Subcutaneous abdominal adipose tissue (tissue), 5 donors: Measurements from ENCODE around the gene RYR2.

ENCODE experiments used
- H3K27ac ChIP-seq: one replicate; pipeline ENCODE4 v1.7.0; 2013; ENCODE audit warnings: low read depth, mild to moderate bottlenecking, inconsistent platforms, low read length, moderate library complexity
- H3K27me3 ChIP-seq, 5 donors: one replicate each; pipeline ENCODE4 v1.7.0; 2013; ENCODE audit warnings: low read length in 5 of 5, inconsistent platforms in 1 of 5; ENCODE audit not compliant: control insufficient read depth in 5 of 5, insufficient read depth in 4 of 5
- H3K36me3 ChIP-seq, 5 donors: one replicate each; pipeline ENCODE4 v1.7.0; 2013; ENCODE audit warnings: low read length in 5 of 5; ENCODE audit not compliant: control insufficient read depth in 5 of 5, insufficient read depth in 5 of 5
- H3K4me1 ChIP-seq, 5 donors: one replicate each; pipeline ENCODE4 v1.7.0; 2013; ENCODE audit warnings: low read length in 5 of 5, mild to moderate bottlenecking in 3 of 5, moderate library complexity in 1 of 5; ENCODE audit not compliant: control insufficient read depth in 5 of 5, insufficient read depth in 5 of 5
- H3K4me3 ChIP-seq, 5 donors: one replicate each; pipeline ENCODE4 v1.7.0; 2013; ENCODE audit warnings: low read length in 5 of 5, low read depth in 1 of 5
- H3K9ac ChIP-seq, 5 donors: one replicate each; pipeline ENCODE4 v1.7.0; 2013; ENCODE audit warnings: low read length in 5 of 5, mild to moderate bottlenecking in 4 of 5, moderate library complexity in 3 of 5
- H3K9me3 ChIP-seq, 5 donors: one replicate each; pipeline ENCODE4 v1.7.0; 2013; ENCODE audit warnings: low read length in 5 of 5; ENCODE audit not compliant: control insufficient read depth in 5 of 5
- donor health status: healthy.
- donor health status: healthy.
- donor health status: healthy.
- donor health status: healthy.
- donor health status: healthy.

The RYR2 gene

GRCh38 chr1:237687804-237688203 is 645.8 kb downstream of the RYR2 start:
- H3K27me3 ChIP-seq, result no peaks in the 10 kb centered on the region
- H3K27ac ChIP-seq, result no peak overlapping the region
- peak overlapping the region in 1 of 5 donors; percentile 34 for H3K4me3 ChIP-seq
- H3K9ac ChIP-seq, result no peak overlapping the region
- H3K36me3 ChIP-seq, result no peaks in the 10 kb centered on the region
- H3K9me3 ChIP-seq, result no peaks in the 10 kb centered on the region
- no peaks in the 10 kb centered on the region for H3K4me1 ChIP-seq

GRCh38 chr1:237690656-237691055 is 648.7 kb downstream of the RYR2 start:
- Histone ChIP-seq H3K36me3 (no peaks in the 10 kb centered on the region), H3K27ac (no peak overlapping the region), H3K9ac (no peak overlapping the region), H3K27me3 (no peaks in the 10 kb centered on the region), H3K4me3 (no peak overlapping the region), H3K9me3 (no peaks in the 10 kb centered on the region), H3K4me1 (no peaks in the 10 kb centered on the region)

GRCh38 chr1:237692255-237692654 is 650.3 kb downstream of the RYR2 start:
- Histone ChIP-seq H3K4me3 (no peak overlapping the region), H3K36me3 (no peaks in the 10 kb centered on the region), H3K9me3 (no peaks in the 10 kb centered on the region), H3K27me3 (no peaks in the 10 kb centered on the region), H3K27ac (no peak overlapping the region), H3K4me1 (no peaks in the 10 kb centered on the region), H3K9ac (no peak overlapping the region)

- H3K36me3 ChIP-seq, result no peaks in the 10 kb centered on the region
- H3K4me3 ChIP-seq, result no peak overlapping the region
- H3K4me1 ChIP-seq, result no peaks in the 10 kb centered on the region
- H3K27ac ChIP-seq, result no peak overlapping the region
- H3K9ac ChIP-seq, result no peak overlapping the region
- H3K27me3 ChIP-seq, result no peaks in the 10 kb centered on the region
- H3K9me3 ChIP-seq, result no peaks in the 10 kb centered on the region
Observed at GRCh38 chr1:237695878-237696277, 653.9 kb downstream of the RYR2 start.

GRCh38 chr1:237700181-237700580 is 658.2 kb downstream of the RYR2 start:
- Histone ChIP-seq H3K27ac (no peak overlapping the region), H3K27me3 (no peaks in the 10 kb centered on the region), H3K4me3 (no peak overlapping the region), H3K36me3 (no peaks in the 10 kb centered on the region), H3K9ac (no peak overlapping the region), H3K4me1 (no peaks in the 10 kb centered on the region), H3K9me3 (no peaks in the 10 kb centered on the region)

GRCh38 chr1:237701534-237701933 is 659.5 kb downstream of the RYR2 start:
- no peaks in the 10 kb centered on the region for H3K4me1 ChIP-seq
- no peaks in the 10 kb centered on the region for H3K27me3 ChIP-seq
- H3K9ac ChIP-seq, result no peak overlapping the region
- no peaks in the 10 kb centered on the region for H3K9me3 ChIP-seq
- no peaks in the 10 kb centered on the region for H3K36me3 ChIP-seq
- no peak overlapping the region for H3K4me3 ChIP-seq
- no peak overlapping the region for H3K27ac ChIP-seq

- Histone ChIP-seq H3K27me3 (no peaks in the 10 kb centered on the region), H3K36me3 (no peaks in the 10 kb centered on the region), H3K4me1 (no peaks in the 10 kb centered on the region), H3K9me3 (no peaks in the 10 kb centered on the region), H3K4me3 (no peak overlapping the region), H3K9ac (no peak overlapping the region), H3K27ac (no peak overlapping the region)
Observed at GRCh38 chr1:237702161-237702560, 660.2 kb downstream of the RYR2 start.

- Histone ChIP-seq H3K27ac (no peak overlapping the region), H3K4me1 (no peaks in the 10 kb centered on the region), H3K9me3 (no peaks in the 10 kb centered on the region), H3K4me3 (no peak overlapping the region), H3K36me3 (no peaks in the 10 kb centered on the region), H3K9ac (no peak overlapping the region), H3K27me3 (no peaks in the 10 kb centered on the region)
Observed at GRCh38 chr1:237705462-237705861, 663.5 kb downstream of the RYR2 start.

- no peaks in the 10 kb centered on the region for H3K36me3 ChIP-seq
- no peak overlapping the region for H3K4me3 ChIP-seq
- no peaks in the 10 kb centered on the region for H3K4me1 ChIP-seq
- H3K9me3 ChIP-seq, result no peaks in the 10 kb centered on the region
- H3K27me3 ChIP-seq, result no peaks in the 10 kb centered on the region
- no peak overlapping the region for H3K9ac ChIP-seq
- H3K27ac ChIP-seq, result no peak overlapping the region
Observed at GRCh38 chr1:237709355-237709754, 667.4 kb downstream of the RYR2 start.

GRCh38 chr1:237711281-237711680 is 669.3 kb downstream of the RYR2 start:
- Histone ChIP-seq H3K4me3 (no peak overlapping the region), H3K9me3 (no peaks in the 10 kb centered on the region), H3K4me1 (no peaks in the 10 kb centered on the region), H3K27ac (no peak overlapping the region), H3K27me3 (no peaks in the 10 kb centered on the region), H3K9ac (no peak overlapping the region), H3K36me3 (no peaks in the 10 kb centered on the region)

GRCh38 chr1:237712082-237712481 is 670.1 kb downstream of the RYR2 start:
- Histone ChIP-seq H3K36me3 (no peaks in the 10 kb centered on the region), H3K9ac (no peak overlapping the region), H3K27ac (no peak overlapping the region), H3K9me3 (no peaks in the 10 kb centered on the region), H3K4me3 (no peak overlapping the region), H3K4me1 (no peaks in the 10 kb centered on the region), H3K27me3 (no peaks in the 10 kb centered on the region)
